Inflammatory macrophage treated with lipopolysaccharide for 4 hours (primary cell): ENCODE data around the gene TM9SF2.

Source experiments
- DNase-seq: peaks from one replicate; pipeline ENCODE4 v3.0.0-alpha.2; 2020

The TM9SF2 gene

GRCh38 chr13:99496184-99497142 lies 4.8 kb upstream of the TM9SF2 start:
- peak; percentile 95 for DNase-seq

- DNase-seq: peak; percentile 92
Measured at GRCh38 chr13:99498171-99499161, 2.8 kb upstream of the TM9SF2 start.

- no peak for DNase-seq
Measured at GRCh38 chr13:99500839-99501183, 461 bp upstream of the TM9SF2 start.

- peak; percentile 70 for DNase-seq
Measured at GRCh38 chr13:99501848-99502301, 603 bp downstream of the TM9SF2 start.

GRCh38 chr13:99505814-99506269 lies 4.6 kb downstream of the TM9SF2 start:
- peak; percentile 41 for DNase-seq

GRCh38 chr13:99506634-99507033 lies 5.4 kb downstream of the TM9SF2 start:
- DNase-seq: peak; percentile 62

GRCh38 chr13:99507054-99507453 lies 5.8 kb downstream of the TM9SF2 start:
- DNase-seq: no peak

GRCh38 chr13:99507551-99507950 lies 6.3 kb downstream of the TM9SF2 start:
- DNase-seq: no peak

GRCh38 chr13:99507986-99508385 lies 6.7 kb downstream of the TM9SF2 start:
- peak; percentile 51 for DNase-seq

- no peak for DNase-seq
Measured at GRCh38 chr13:99509479-99509878, 8.2 kb downstream of the TM9SF2 start.

GRCh38 chr13:99514801-99515200 lies 13.5 kb downstream of the TM9SF2 start:
- DNase-seq: peak; percentile 44

- DNase-seq: no peak
Measured at GRCh38 chr13:99516153-99516929, 15.1 kb downstream of the TM9SF2 start.

- no peak for DNase-seq
Measured at GRCh38 chr13:99517577-99517976, 16.3 kb downstream of the TM9SF2 start.

- DNase-seq: no peak
Measured at GRCh38 chr13:99517984-99518383, 16.7 kb downstream of the TM9SF2 start.

- peak; percentile 26 for DNase-seq
Measured at GRCh38 chr13:99522298-99522697, 21.0 kb downstream of the TM9SF2 start.

- no peak for DNase-seq
Measured at GRCh38 chr13:99523838-99524237, 22.6 kb downstream of the TM9SF2 start.

- DNase-seq: no peak
Measured at GRCh38 chr13:99525967-99526366, 24.7 kb downstream of the TM9SF2 start.

GRCh38 chr13:99526549-99526948 lies 25.3 kb downstream of the TM9SF2 start:
- DNase-seq: peak; percentile 15

GRCh38 chr13:99527301-99527700 lies 26.0 kb downstream of the TM9SF2 start:
- peak; percentile 46 for DNase-seq

GRCh38 chr13:99528547-99528946 lies 27.3 kb downstream of the TM9SF2 start:
- no peak for DNase-seq

GRCh38 chr13:99536023-99536422 lies 34.8 kb downstream of the TM9SF2 start:
- no peak for DNase-seq

- peak; percentile 24 for DNase-seq
Measured at GRCh38 chr13:99540530-99540929, 39.3 kb downstream of the TM9SF2 start.
